HG03520 (cell line): ENCODE measurements around the gene GSDME.
"Not testable (repeated sequence)": the region's sequence is repeated elsewhere in the genome, so short reads cannot be mapped to it uniquely, and the experiment has no call there.

Source experiments
- ATAC-seq: cut with Tn5 transposase; IDR thresholded peaks from one replicate; pipeline ENCODE4 v1.9.1; 2021; ENCODE audit warnings: mild to moderate bottlenecking, moderate library complexity; ENCODE audit not compliant: unreplicated experiment

GSDME gene

GRCh38 chr7:24742506-24743162 is 14.6 kb downstream of the GSDME start:
- ATAC-seq: no peak

- no peak for ATAC-seq
Measured at GRCh38 chr7:24741679-24742505, 15.4 kb downstream of the GSDME start.

GRCh38 chr7:24740871-24741270 is 16.4 kb downstream of the GSDME start:
- ATAC-seq: no peak

- no peak for ATAC-seq
Measured at GRCh38 chr7:24739306-24739705, 18.0 kb downstream of the GSDME start.

- no peak for ATAC-seq
Measured at GRCh38 chr7:24738577-24738976, 18.7 kb downstream of the GSDME start.

GRCh38 chr7:24737281-24737680 is 20.0 kb downstream of the GSDME start:
- ATAC-seq: no peak

- not testable (repeated sequence) for ATAC-seq
Measured at GRCh38 chr7:24735594-24735993, 21.7 kb downstream of the GSDME start.

GRCh38 chr7:24734306-24734705 is 23.0 kb downstream of the GSDME start:
- ATAC-seq: no peak

- ATAC-seq: no peak
Measured at GRCh38 chr7:24733414-24734060, 23.7 kb downstream of the GSDME start.

- ATAC-seq: peak; percentile 60
Measured at GRCh38 chr7:24732646-24733413, 24.4 kb downstream of the GSDME start.

GRCh38 chr7:24731313-24731712 is 26.0 kb downstream of the GSDME start:
- ATAC-seq: no peak

GRCh38 chr7:24730018-24730369 is 27.3 kb downstream of the GSDME start:
- ATAC-seq: no peak

- ATAC-seq: no peak
Measured at GRCh38 chr7:24729365-24730017, 27.8 kb downstream of the GSDME start.

GRCh38 chr7:24728503-24729364 is 28.5 kb downstream of the GSDME start:
- no peak for ATAC-seq

GRCh38 chr7:24728121-24728500 is 29.2 kb downstream of the GSDME start:
- ATAC-seq: no peak

GRCh38 chr7:24727154-24728120 is 29.8 kb downstream of the GSDME start:
- peak; percentile 75 for ATAC-seq

GRCh38 chr7:24725554-24726241 is 31.6 kb downstream of the GSDME start:
- ATAC-seq: no peak
